Activated T-cell treated with anti-CD3 and anti-CD28 coated beads, Interleukin-2, amount 50 U/mL, for 72 hours (primary cell): ENCODE results near the gene MAGEB4. TPM values are rescaled to one million over a fixed set of nuclear protein-coding genes. Genes with fewer than 3 reads are reported as not detected.

ENCODE experiments used
- ATAC-seq, 2 donors: fragments of 150-1000 bp; cut with Tn5 transposase; replicated peaks in 1 of 2; 2 replicates each; pipeline ENCODE4 v1.10.0; 2021; ENCODE audit warnings: moderate library complexity in 2 of 2, mild to moderate bottlenecking in 1 of 2
- DNase-seq, 2 donors: peaks; one replicate each; pipeline ENCODE4 v3.0.0; 2021 to 2022; ENCODE audit warnings: mixed read lengths in 1 of 2
- H3K27ac Mint-ChIP-seq: one replicate; pipeline ENCODE4 v1.8.0; 2022; ENCODE audit warnings: mild to moderate bottlenecking, moderate library complexity, mixed read lengths
- H3K27me3 Mint-ChIP-seq: one replicate; pipeline ENCODE4 v1.8.0; 2022; ENCODE audit warnings: low read depth, mixed read lengths
- H3K36me3 Mint-ChIP-seq, 2 donors: one replicate each; pipeline ENCODE4 v1.8.0; 2022; ENCODE audit warnings: mixed read lengths in 2 of 2, mild to moderate bottlenecking in 1 of 2; ENCODE audit not compliant: insufficient read depth in 2 of 2
- H3K4me1 Mint-ChIP-seq: one replicate; pipeline ENCODE4 v1.8.0; 2022; ENCODE audit warnings: low read depth, mixed read lengths
- H3K4me3 Mint-ChIP-seq, 2 donors: one replicate each; pipeline ENCODE4 v1.8.0; 2022; ENCODE audit warnings: mild to moderate bottlenecking in 2 of 2, mixed read lengths in 2 of 2, moderate library complexity in 2 of 2
- H3K9me3 Mint-ChIP-seq, 2 donors: one replicate each; pipeline ENCODE4 v1.8.0; 2022; ENCODE audit warnings: mixed read lengths in 2 of 2
- total RNA-seq, 2 donors: library from RNA; stranded (reverse); gene quantifications; one replicate each; pipeline ENCODE4 v1.2.3, GENCODE V29; 2022

Gene MAGEB4
- total RNA-seq, 2 donors from 2014 or later = not detected

DNA sequence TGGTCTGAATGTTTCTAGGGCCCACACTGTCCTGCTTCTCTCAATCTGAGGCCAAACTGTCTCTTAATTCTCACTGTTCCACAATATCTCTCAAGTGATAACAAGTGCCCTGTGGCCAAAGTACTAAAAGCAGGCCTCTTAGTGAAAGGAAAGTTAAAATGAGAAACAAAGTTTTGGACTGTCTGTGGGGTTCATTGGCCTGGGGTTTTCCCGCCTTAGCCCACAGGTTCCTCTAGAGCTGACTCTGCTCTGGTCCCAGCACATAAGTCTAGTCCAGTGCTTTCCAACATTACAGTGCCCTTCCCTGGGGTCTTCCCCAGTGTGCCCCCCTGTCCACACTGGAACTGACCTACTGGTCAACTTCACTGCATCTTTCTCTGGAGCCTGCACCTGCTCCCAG is 11.5 kb downstream of the MAGEB4 start:
- Mint-ChIP-seq H3K36me3 (no peaks in the 10 kb centered on the region), H3K4me3 (no peak overlapping the region), H3K4me1 (no peaks in the 10 kb centered on the region), H3K27me3 (peaks cover 5% of the 10 kb centered on the region), H3K9me3 (peaks cover 2 to 5% of the 10 kb centered on the region in 2 donors), H3K27ac (no peak overlapping the region)
- ATAC-seq = no peak
- no peak for DNase-seq

- Mint-ChIP-seq H3K9me3 (peaks cover 2% of the 10 kb centered on the region in 2 donors), H3K4me1 (no peaks in the 10 kb centered on the region), H3K4me3 (no peak overlapping the region), H3K36me3 (no peaks in the 10 kb centered on the region), H3K27ac (no peak overlapping the region), H3K27me3 (no peaks in the 10 kb centered on the region)
- DNase-seq (no peak), ATAC-seq (no peak)
These were observed 18.1 kb downstream of the MAGEB4 start for GRCh38 chrX:30259927-30260326.

GRCh38 chrX:30261012-30261411 is 19.2 kb downstream of the MAGEB4 start:
- Mint-ChIP-seq H3K27ac (no peak overlapping the region), H3K9me3 (peaks cover 0 to 2% of the 10 kb centered on the region in 2 donors)

DNA sequence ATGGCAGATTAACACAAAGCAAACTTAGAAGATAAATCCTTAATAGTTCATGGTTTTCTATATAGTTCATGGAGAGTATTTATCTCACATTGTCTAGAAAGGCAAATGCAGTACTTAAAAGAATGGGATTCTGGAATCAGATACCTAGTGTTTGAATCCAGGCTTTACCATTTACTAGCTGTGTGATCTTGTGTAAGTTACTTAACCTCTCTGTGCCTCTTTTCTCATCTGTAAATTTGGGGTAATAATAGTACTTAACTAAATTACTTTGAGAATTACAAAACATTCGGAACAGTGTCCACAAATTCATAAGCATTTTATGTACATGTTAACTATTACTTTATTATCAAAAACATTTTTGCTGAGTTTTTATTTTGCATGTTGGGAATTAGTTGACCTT is 21.0 kb downstream of the MAGEB4 start:
- Mint-ChIP-seq H3K36me3 (no peaks in the 10 kb centered on the region), H3K4me1 (no peaks in the 10 kb centered on the region)
- ATAC-seq = no peak

More at GRCh38 chrX:30261012-30261411, 19.2 kb downstream of the MAGEB4 start:
- no peak for ATAC-seq
- no peak for DNase-seq
- Mint-ChIP-seq H3K27me3 (no peaks in the 10 kb centered on the region), H3K4me3 (no peak overlapping the region), H3K36me3 (no peaks in the 10 kb centered on the region), H3K4me1 (no peaks in the 10 kb centered on the region)

GRCh38 chrX:30270639-30271038 is 28.8 kb downstream of the MAGEB4 start:
- peaks cover 9% of the 10 kb centered on the region for H3K27me3 Mint-ChIP-seq
- H3K9me3 Mint-ChIP-seq = no peaks in the 10 kb centered on the region
- no peak overlapping the region for H3K27ac Mint-ChIP-seq
- H3K4me3 Mint-ChIP-seq = no peak overlapping the region
- ATAC-seq (no peak), DNase-seq (no peak)
- no peaks in the 10 kb centered on the region for H3K4me1 Mint-ChIP-seq
- H3K36me3 Mint-ChIP-seq = no peaks in the 10 kb centered on the region

More for the DNA sequence above, 21.0 kb downstream of the MAGEB4 start:
- DNase-seq = no peak
- Mint-ChIP-seq H3K9me3 (no peaks in the 10 kb centered on the region), H3K27me3 (no peaks in the 10 kb centered on the region), H3K27ac (no peak overlapping the region), H3K4me3 (no peak overlapping the region)

DNA sequence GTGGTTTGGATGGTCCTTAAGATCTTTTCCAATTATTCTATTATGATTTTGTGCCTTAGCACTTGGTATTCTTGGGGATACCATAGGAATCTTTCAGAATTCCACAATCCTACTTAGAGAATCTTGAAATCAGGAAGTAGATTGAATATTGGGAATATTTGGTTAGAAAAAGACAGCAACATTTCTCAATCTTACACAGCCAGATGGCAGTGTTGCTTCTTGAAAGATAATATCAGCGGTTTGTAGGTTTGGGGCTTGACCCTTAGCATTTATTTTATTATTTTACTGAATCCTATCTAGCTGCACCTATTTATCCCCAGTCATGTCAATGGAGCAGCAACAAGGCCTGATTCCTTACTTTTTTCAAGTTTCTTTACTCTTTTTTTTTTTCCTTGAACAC is 33.7 kb downstream of the MAGEB4 start:
- Mint-ChIP-seq H3K36me3 (no peaks in the 10 kb centered on the region), H3K4me1 (peaks cover 6% of the 10 kb centered on the region), H3K27me3 (peaks cover 4% of the 10 kb centered on the region), H3K9me3 (no peaks in the 10 kb centered on the region), H3K27ac (no peak overlapping the region), H3K4me3 (no peak overlapping the region)
- ATAC-seq (no peak), DNase-seq (no peak)

DNA sequence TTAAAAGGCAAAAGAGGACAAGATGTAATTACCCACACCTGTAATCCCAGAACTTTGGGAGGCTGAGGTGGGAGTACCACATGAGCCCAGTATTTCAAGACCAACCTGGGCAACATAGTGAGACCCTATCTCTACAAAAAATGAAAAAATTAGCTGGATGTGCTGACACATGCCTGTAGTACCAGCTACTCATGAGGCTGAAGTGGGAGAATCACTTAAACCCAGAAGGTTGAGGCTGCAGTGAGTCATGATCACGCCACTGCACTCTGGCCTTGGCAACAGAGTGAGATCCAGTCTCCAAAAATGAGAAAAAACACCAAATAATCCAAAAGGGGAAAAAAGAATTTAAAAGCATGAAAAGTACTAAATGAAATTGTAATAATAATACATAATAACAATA is 36.6 kb downstream of the MAGEB4 start:
- Mint-ChIP-seq H3K27me3 (peaks cover 10% of the 10 kb centered on the region), H3K4me3 (no peak overlapping the region), H3K4me1 (peaks cover 12% of the 10 kb centered on the region), H3K36me3 (no peaks in the 10 kb centered on the region), H3K27ac (no peak overlapping the region), H3K9me3 (no peaks in the 10 kb centered on the region)
- no peak for ATAC-seq
- no peak for DNase-seq

GRCh38 chrX:30280428-30280827 is 38.6 kb downstream of the MAGEB4 start:
- Mint-ChIP-seq H3K27me3 (peaks cover 22% of the 10 kb centered on the region), H3K27ac (no peak overlapping the region), H3K9me3 (no peaks in the 10 kb centered on the region), H3K4me1 (peaks cover 17% of the 10 kb centered on the region), H3K36me3 (no peaks in the 10 kb centered on the region), H3K4me3 (no peak overlapping the region)
- ATAC-seq (no peak), DNase-seq (no peak)

DNA sequence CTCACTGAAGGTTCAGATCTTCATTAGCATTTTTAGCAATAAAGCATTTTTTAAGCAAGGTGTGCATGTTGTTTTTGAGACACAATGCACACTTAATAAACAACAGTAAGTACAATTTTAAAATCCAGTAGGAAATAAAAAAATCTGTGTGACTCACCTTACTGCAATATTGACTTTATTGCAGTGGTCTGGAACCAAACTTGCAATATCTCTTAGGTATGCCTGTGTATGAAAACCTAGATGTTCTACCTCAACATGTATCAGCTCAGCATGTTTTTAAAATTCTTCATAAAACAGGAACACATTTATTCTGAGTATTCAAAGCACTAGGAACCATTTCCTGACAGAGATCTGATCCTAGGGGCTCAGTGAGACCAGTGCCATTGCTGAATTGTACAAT is 40.7 kb downstream of the MAGEB4 start:
- Mint-ChIP-seq H3K27ac (no peak overlapping the region), H3K27me3 (peaks cover 22% of the 10 kb centered on the region), H3K4me3 (no peak overlapping the region), H3K9me3 (no peaks in the 10 kb centered on the region), H3K36me3 (no peaks in the 10 kb centered on the region), H3K4me1 (peaks cover 17% of the 10 kb centered on the region)
- no peak for DNase-seq
- no peak for ATAC-seq

GRCh38 chrX:30283456-30284200 is 41.8 kb downstream of the MAGEB4 start:
- no peak for DNase-seq
- no peak overlapping the region for H3K4me3 Mint-ChIP-seq
- H3K36me3 Mint-ChIP-seq = no peaks in the 10 kb centered on the region
- H3K27me3 Mint-ChIP-seq = peaks cover 22% of the 10 kb centered on the region
- no peak overlapping the region for H3K27ac Mint-ChIP-seq
- no peaks in the 10 kb centered on the region for H3K9me3 Mint-ChIP-seq
- peaks cover 17% of the 10 kb centered on the region for H3K4me1 Mint-ChIP-seq
- peak; percentile 49 to 53 for ATAC-seq

Other genes starting within 250 kb of the MAGEB4 start
- gene MAGEB2, start 26.4 kb upstream of the MAGEB4 start, total RNA-seq = not detected
- gene MAGEB3, start 11.3 kb upstream of the MAGEB4 start, total RNA-seq = not detected
- not detected for gene MAGEB1, start 5.1 kb downstream of the MAGEB4 start, total RNA-seq
- not detected for gene NR0B1, start 67.4 kb downstream of the MAGEB4 start, total RNA-seq